Left lung (tissue), 10 donors: ENCODE measurements around the gene PTPRN2. TPM values are rescaled to one million over a fixed set of nuclear protein-coding genes. Genes with fewer than 3 reads are reported as not detected.

Source experiments
- ATAC-seq: fragments of 200-7000 bp; cut with Tn5 transposase; one replicate; pipeline ENCODE4 v1.9.1; 2020; ENCODE audit warnings: moderate library complexity
- DNase-seq, 4 donors: peaks; one replicate each; pipeline ENCODE4 v3.0.0-alpha.2; 2013 to 2020
- H3K27ac ChIP-seq, 2 donors: fragments of 200-600 bp; sonication (generic) in 1 of 2; one replicate each; pipeline versions ENCODE4 v1.5.0 to v1.8.0; 2020 to 2021
- H3K27me3 ChIP-seq, 2 donors: fragments of 200-600 bp; sonication (generic) in 1 of 2; one replicate each; pipeline versions ENCODE4 v1.5.0 to v1.8.0; 2020 to 2021
- H3K36me3 ChIP-seq, 2 donors: fragments of 200-600 bp; sonication (generic) in 1 of 2; one replicate each; pipeline versions ENCODE4 v1.5.0 to v1.8.0; 2020 to 2021
- H3K4me1 ChIP-seq, 2 donors: fragments of 200-600 bp; one replicate each; pipeline ENCODE4 v1.8.0; 2021
- H3K4me3 ChIP-seq, 2 donors: fragments of 200-600 bp; sonication (generic) in 1 of 2; one replicate each; pipeline versions ENCODE4 v1.5.0 to v1.8.0; 2020 to 2021; ENCODE audit warnings: mild to moderate bottlenecking in 1 of 2
- H3K9me3 ChIP-seq, 2 donors: fragments of 200-600 bp; sonication (generic) in 1 of 2; one replicate each; pipeline versions ENCODE4 v1.5.0 to v1.8.0; 2020 to 2021
- intact Hi-C, 2 donors: fragments of 100-400 bp; cut with DNase I; formaldehyde crosslinking; loops; one replicate each; pipeline versions ENCODE4 v1.11.2 to v1.14.2; 2022
- polyA plus RNA-seq, 6 donors: library from polyadenylated mRNA; unstranded; fragments of 120-200 nt; gene quantifications; one replicate each; pipeline ENCODE4 v1.2.1, GENCODE V29; 2013; ENCODE audit not compliant: insufficient read length in 6 of 6
- total RNA-seq, 2 donors: library from RNA; stranded (reverse); fragmentation: NEBNext Ultra II Directional; extraction: Animal tissue kit (Norgen Biotek cat#: 25700); gene quantifications; one replicate each; pipeline ENCODE4 v1.2.1, GENCODE V29; 2021
- TF ChIP-seq, protein P1 (sequence below), 2 donors: fragments of 200-600 bp; sonication (generic) in 1 of 2; IDR thresholded peaks; one replicate each; pipeline versions ENCODE4 v1.5.0 to v1.8.0; 2021; ENCODE audit warnings: antibody characterized with exemption in 2 of 2
- donor health status: DM: no; HTN: yes; CAD: no.
- donor health status: DM: no; HTN: no; CAD: no.

PTPRN2 gene
- total and polyA plus RNA-seq, 8 donors: 4.0 to 7.8 (median 6.8) TPM

DNA sequence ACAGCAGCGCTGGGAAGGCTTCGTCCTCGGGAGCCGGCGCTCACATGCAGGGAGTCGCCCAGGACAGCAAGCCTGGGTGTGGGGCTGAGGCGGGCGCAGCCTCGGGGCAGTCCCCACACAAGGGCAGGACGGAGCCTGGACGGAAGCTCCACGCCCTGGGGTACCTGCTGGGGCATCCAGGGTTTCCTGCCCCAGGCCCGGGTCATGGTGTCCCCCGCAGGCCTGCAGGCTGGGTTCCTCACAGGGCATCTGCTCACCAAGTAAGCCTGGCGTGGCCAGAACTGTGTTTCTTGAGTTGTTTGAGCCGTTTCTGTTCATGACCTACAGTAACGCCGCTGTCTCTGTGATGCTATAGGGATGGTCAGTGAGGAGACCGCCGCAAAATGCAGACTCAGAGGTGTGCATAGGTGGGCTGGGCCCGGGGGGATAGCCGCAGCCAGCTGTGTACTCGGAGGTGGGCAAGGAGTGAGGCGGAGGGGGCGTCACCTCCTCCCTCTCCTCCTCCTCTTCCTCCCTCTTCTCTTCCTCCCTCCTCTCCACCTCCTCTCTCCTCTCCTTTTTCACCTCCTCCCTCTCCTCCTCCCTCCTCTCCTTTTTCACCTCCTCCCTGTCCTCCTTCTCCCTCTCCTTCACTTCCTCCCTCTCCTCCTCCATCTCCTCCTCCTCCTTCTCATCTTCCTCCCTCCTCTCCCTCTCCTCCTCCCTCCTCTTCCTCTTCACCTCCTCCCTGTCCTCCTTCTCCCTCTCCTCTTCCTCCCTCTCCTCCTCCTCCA is 811.9 kb downstream of the PTPRN2 start:
- no peaks in the 10 kb centered on the region for H3K4me1 ChIP-seq
- TF ChIP-seq, protein P1, sequence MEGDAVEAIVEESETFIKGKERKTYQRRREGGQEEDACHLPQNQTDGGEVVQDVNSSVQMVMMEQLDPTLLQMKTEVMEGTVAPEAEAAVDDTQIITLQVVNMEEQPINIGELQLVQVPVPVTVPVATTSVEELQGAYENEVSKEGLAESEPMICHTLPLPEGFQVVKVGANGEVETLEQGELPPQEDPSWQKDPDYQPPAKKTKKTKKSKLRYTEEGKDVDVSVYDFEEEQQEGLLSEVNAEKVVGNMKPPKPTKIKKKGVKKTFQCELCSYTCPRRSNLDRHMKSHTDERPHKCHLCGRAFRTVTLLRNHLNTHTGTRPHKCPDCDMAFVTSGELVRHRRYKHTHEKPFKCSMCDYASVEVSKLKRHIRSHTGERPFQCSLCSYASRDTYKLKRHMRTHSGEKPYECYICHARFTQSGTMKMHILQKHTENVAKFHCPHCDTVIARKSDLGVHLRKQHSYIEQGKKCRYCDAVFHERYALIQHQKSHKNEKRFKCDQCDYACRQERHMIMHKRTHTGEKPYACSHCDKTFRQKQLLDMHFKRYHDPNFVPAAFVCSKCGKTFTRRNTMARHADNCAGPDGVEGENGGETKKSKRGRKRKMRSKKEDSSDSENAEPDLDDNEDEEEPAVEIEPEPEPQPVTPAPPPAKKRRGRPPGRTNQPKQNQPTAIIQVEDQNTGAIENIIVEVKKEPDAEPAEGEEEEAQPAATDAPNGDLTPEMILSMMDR (IDR thresholded peaks at IDR 0.05): no peak
- peaks cover 0 to 25% of the 10 kb centered on the region in 2 donors for H3K27me3 ChIP-seq
- no peaks in the 10 kb centered on the region for H3K36me3 ChIP-seq
- no peak overlapping the region for H3K4me3 ChIP-seq
- no peak overlapping the region for H3K27ac ChIP-seq
- no peak for ATAC-seq
- intact Hi-C loops: no loop called here
- peak in 1 of 4 donors; percentile 79 for DNase-seq
- peaks cover 0 to 7% of the 10 kb centered on the region in 2 donors for H3K9me3 ChIP-seq

- Histone ChIP-seq H3K27ac (no peak overlapping the region), H3K4me1 (no peaks in the 10 kb centered on the region), H3K36me3 (no peaks in the 10 kb centered on the region), H3K27me3 (peaks cover 0 to 27% of the 10 kb centered on the region in 2 donors), H3K4me3 (no peak overlapping the region), H3K9me3 (peaks cover 0 to 7% of the 10 kb centered on the region in 2 donors)
- intact Hi-C loops: no loop called here
- no peak for ATAC-seq
- TF ChIP-seq, protein P1 (IDR thresholded peaks at IDR 0.05): no peak
- peak in 1 of 4 donors; percentile 30 for DNase-seq
Measured at GRCh38 chr7:157775021-157775559, 812.5 kb downstream of the PTPRN2 start.

GRCh38 chr7:157774495-157774894 is 813.1 kb downstream of the PTPRN2 start:
- no peaks in the 10 kb centered on the region for H3K4me1 ChIP-seq
- intact Hi-C loops: no loop called here
- H3K9me3 ChIP-seq: peaks cover 0 to 7% of the 10 kb centered on the region in 2 donors
- H3K27ac ChIP-seq: no peak overlapping the region
- ATAC-seq (no peak), DNase-seq (peak in 1 of 4 donors; percentile 17)
- no peak overlapping the region for H3K4me3 ChIP-seq
- H3K27me3 ChIP-seq: peaks cover 0 to 33% of the 10 kb centered on the region in 2 donors
- H3K36me3 ChIP-seq: no peaks in the 10 kb centered on the region
- TF ChIP-seq, protein P1 (IDR thresholded peaks at IDR 0.05): no peak

GRCh38 chr7:157773361-157773760 is 814.3 kb downstream of the PTPRN2 start:
- DNase-seq: peak in 1 of 4 donors; percentile 58
- Histone ChIP-seq H3K9me3 (peaks cover 0 to 7% of the 10 kb centered on the region in 2 donors), H3K27ac (no peak overlapping the region), H3K4me1 (no peaks in the 10 kb centered on the region), H3K27me3 (peaks cover 0 to 44% of the 10 kb centered on the region in 2 donors), H3K36me3 (no peaks in the 10 kb centered on the region), H3K4me3 (no peak overlapping the region)
- intact Hi-C loops: no loop called here
- TF ChIP-seq, protein P1 (IDR thresholded peaks at IDR 0.05): no peak
- ATAC-seq: no peak

DNA sequence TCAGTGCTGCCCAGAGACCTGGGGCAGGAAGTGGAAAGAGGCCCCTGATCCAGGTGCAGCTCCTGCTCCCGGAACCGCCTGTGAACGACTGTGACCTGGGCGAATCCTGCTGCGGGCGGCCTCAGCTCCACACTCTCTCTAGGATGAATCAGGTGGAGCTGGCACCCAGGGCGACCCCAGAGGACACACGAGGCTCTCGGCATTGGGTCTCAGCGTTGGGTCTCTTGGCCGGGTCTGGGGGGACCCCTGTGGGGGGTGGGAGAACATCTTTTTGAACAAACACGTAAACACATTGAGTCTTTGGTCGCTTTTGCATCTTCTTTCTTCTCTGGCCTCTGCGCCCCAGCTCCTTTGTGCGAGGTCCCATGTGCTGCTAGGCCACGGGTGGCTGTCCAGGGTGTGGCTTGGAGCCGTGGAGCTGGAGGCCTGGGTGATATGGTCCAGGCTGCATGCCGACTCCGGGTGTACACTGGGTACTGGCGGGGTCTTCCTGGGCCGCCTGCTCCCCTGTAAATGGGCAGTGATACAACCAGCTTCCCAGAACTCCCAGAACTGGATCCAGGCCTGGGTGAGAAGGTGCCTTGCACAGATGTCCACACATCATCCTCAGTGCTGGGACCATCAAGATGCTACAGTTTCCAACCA is 815.0 kb downstream of the PTPRN2 start:
- ATAC-seq (no peak), DNase-seq (peak in 1 of 4 donors; percentile 65)
- Histone ChIP-seq H3K27me3 (peaks cover 0 to 44% of the 10 kb centered on the region in 2 donors), H3K9me3 (peaks cover 0 to 7% of the 10 kb centered on the region in 2 donors), H3K27ac (no peak overlapping the region), H3K4me3 (no peak overlapping the region), H3K36me3 (no peaks in the 10 kb centered on the region), H3K4me1 (no peaks in the 10 kb centered on the region)
- TF ChIP-seq, protein P1 (IDR thresholded peaks at IDR 0.05): no peak
- intact Hi-C loops: no loop called here
